Subcutaneous preadipocyte (primary cell): ENCODE results near the gene BMP3. TPM values are rescaled to one million over a fixed set of nuclear protein-coding genes. Genes with fewer than 3 reads are reported as not detected.

Source experiments
- total RNA-seq: library from RNA; depleted of rRNA; stranded (reverse); fragments of >200 nt; gene quantifications from 2 replicates; pipeline ENCODE4 v1.2.3, GENCODE V29; 2012

Gene BMP3
- total RNA-seq = under 0.01 TPM in 1 of 2 replicates, not detected in the other

GRCh38 chr4:81030061-81030980 lies at the start of gene BMP3:
TSS of gene BMP3 (plus strand) at chr4:81030708. CDS start at chr4:81031285, 577 bp downstream.

Other genes with a start within 250 kb of the BMP3 start
- 2.2 and 2.9 TPM in 2 replicates for gene PRKG2, start 184.5 kb downstream of the BMP3 start, total RNA-seq